CD4-positive, alpha-beta T cell treated with Interleukin-12 subunit alpha and Interleukin-12 subunit beta, for 1 hour (primary cell): ENCODE measurements around the gene DTX4.

ENCODE experiments used
- DNase-seq: peaks from one replicate; pipeline ENCODE4 v3.0.0-alpha.2; 2020

Gene DTX4

DNA sequence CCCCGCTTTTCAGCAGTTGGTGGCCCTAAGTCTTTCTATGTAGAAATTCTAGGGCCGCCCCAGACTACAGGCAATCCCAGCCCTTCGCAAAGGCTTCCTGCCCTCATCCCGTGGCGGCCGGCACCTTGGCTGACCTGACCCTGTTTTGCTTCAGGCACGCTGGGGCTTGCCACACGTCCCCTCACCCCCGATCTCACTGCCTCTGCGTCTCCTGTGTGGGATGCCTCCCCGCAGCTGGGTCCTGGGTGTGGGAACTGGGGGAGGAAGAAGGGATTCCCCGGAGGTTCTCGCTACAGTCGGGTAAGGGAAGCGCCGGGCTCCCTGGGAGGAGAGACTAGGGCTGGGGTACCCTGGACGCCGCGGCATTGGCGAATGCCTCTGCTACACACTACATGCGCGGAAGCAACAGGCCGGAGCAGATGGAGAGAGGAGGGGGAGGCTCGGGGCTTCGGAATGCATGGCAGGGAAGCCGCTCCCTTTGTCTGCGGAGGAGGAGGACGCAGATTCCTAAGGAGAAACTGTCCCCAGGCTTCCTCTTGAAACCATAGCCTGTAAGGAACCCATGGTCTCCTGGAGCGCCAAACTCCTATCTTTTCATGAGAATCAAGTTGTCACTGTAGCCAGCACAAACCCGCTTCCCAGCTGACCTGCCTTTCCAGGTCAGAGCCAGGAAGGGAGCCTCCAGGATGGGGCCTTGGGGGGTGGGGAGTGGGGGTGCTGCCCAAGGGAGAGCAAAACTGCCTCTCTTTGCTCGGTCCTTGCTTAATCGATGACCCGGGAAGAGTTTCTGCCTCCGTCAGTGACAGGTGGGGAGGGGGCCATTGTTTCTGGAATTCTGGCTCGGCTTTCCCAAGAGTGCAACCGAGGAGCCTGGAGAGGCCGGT, 1.4 kb downstream of the DTX4 start:
- no peak for DNase-seq

DNA sequence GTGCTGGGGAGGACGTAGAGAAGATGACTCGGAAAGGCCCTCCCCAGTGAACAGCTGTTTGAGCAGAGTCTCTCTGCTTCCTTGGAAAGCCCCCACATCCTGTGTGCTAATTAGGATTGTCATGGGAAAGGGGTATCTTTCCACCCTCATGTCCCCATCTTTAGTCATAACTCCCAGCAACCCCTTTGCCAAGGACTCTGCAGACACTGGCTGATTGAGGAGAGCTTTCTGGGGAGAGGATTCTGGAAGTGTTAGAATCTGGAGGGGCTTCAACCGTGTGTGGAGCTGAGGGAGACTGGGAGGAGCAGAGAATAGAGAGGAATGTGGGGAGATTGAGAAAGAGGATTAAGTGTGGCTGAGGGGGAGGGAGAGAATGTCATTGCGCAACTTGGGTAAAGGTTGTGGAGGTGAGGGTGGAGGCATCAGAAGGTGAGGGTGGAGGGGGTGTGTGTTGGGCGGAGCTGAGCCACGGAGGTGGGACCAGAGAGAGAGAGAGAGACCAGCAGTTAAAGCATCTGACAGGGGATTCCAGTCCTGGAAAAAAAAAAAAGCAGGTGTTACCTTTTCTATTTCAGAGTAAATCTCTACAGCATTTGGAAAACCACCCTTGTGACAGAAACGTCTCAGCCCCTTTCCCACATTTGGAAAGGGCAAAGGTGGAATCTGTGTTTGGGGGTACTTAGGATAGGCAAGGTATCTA, 2.2 kb downstream of the DTX4 start:
- no peak for DNase-seq

DNA sequence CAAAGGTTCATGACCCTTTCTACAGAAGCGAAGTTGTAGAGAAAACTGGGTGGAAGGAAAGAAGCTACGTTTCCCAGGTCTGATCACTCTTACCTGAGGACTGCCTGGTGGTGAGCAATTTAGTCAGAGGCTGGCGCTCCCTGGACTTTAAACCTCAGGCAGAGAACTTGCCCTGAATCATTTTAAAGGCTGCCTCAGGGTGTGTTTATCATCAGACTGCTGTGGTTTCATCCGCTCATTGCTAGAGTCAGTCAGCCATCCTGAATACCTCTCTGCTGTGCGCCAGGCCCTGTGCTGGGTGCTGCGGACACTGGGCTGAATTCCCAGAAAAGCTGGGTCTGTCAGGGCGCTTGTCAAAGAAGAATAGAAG, 2.7 kb downstream of the DTX4 start:
- no peak for DNase-seq

DNA sequence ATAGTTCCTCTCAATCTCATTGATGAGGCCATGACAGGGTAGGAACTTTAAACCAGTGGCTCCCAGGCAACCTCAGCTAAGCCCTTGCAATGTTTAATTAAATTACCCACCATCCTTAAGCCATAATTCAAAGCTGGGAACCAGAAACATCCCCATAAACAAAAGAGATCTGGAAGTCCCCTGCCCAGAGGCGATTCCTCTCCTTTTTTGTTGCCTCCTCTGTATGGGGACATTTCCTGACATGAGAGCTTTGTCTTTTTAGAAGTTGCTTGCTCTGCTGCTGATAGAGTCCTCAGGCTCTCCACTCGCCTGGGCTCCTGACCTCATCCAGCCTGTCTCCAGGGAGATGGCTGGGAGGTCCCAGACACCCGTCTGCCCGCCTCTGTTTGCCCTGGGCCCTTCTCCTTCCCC, 3.2 kb downstream of the DTX4 start:
- no peak for DNase-seq

DNA sequence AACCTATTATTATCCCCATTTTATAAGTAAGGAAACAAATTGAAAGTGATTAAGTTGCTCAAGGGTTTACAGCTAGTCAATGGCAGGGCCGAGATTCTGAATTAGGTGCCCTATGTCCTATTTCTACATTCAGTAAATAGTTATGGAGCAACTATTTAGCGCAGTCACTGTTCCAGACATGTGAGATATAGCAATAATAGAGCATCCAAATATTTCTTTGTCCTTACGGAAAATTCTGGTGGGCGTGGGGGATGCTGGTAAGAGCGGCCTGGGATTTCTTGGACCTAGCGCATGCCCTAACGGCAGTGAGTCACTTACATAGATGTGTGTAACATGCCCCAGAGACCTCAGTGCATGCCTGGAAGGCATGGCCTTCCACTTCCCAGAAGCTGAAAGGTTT, 4.4 kb downstream of the DTX4 start:
- no peak for DNase-seq

DNA sequence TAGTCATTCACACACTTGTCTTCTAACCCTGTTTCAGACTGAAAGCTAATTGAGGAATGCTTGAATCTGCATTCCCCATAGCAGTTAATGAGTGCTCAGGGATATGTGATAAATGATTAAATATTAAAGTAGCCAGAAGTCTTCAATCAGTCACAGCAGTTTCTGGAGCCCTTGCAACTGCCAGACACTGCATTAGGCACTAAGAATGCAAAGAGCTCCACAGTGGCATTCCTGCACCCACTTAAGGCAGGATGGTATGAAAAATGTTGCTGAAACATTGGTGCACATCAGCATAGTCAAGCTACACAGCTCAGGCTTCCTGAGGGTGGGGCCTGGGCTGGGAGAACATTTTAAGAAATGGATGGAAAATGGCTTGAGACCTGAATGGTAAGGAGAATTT, 6.5 kb downstream of the DTX4 start:
- DNase-seq = no peak

DNA sequence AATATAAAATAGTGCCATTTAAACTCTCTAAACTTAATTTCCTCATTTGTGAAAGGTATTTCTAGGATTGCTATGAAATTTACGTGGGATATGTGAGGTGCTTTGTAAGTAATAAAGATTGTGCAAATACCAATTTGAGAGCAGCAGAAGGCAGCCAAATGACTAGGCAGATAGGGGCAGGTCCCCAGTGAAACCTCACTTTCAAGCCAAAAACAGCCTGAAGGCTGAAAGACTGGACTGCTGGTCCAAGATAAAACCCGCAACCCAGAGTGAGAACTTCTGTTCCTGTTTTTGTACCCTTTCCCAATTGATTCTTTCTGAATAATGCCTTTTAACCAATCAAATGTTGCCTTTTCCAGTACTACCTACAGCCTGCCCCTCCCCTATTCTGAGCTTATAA, 7.2 kb downstream of the DTX4 start:
- no peak for DNase-seq

DNA sequence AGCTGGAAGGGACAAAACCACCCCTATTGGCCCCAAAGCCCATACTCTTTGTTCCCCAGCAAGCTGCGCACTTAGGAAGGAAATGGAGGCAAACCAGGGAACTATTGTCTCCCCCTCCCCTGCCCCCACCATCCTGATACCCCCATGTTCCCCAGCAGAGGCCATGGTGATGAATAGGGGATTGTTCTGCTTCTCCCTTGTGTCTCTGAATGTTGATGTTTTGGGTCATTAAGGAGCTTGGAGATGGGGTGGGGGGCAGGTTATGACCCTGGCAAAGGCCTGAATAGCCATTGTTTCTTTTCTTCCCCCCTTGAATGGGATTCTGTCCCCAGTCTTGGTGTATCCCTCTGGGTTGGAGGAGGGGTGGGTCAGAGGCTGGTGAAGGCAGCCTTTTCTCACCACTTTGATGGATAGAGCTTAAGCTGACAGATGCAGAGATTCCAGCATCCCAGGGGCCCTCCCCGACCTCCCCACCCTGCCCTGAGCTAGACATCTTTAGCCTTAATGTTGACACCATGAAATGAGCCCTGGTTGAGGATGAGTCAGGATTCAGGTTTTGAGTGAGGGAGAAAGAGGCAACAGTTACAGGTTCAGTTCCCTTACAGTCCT, 8.3 kb downstream of the DTX4 start:
- no peak for DNase-seq

DNA sequence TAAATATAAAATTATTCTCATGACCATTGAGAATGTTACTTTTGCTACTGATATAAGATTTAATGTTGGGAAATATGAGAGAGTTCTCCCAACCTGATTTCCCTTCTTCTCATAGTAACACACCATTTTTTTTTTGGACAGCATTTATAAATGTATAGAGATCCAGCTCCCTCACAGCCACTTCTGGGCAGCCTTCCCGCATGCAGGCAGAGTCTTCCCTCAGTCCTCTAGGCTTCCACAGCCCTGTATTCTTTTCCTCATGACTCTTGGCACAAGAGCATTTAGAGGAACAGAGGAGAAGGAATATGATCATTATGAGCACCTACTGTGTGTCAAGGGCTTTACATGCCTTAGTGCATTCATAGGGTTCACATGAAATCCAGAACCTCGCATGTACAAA, 9.0 kb downstream of the DTX4 start:
- no peak for DNase-seq

DNA sequence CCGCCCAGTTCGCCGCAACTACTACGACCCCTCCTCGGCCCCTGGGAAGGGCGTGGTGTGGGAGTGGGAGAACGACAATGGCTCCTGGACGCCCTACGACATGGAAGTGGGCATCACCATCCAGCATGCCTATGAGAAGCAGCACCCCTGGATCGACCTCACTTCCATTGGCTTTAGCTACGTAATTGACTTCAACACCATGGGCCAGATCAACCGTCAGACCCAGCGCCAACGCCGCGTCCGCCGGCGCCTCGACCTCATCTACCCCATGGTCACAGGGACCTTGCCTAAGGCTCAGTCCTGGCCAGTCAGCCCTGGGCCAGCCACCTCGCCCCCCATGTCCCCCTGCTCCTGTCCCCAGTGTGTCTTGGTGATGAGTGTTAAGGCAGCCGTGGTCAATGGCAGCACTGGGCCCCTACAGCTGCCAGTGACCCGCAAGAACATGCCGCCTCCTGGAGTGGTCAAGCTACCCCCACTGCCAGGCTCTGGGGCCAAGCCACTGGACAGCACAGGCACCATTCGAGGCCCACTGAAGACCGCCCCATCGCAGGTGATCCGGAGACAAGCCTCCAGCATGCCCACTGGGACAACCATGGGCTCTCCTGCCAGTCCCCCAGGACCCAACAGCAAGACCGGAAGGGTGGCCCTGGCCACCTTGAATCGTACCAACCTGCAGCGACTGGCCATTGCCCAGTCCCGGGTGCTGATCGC, 10.0 kb downstream of the DTX4 start:
- no peak for DNase-seq

DNA sequence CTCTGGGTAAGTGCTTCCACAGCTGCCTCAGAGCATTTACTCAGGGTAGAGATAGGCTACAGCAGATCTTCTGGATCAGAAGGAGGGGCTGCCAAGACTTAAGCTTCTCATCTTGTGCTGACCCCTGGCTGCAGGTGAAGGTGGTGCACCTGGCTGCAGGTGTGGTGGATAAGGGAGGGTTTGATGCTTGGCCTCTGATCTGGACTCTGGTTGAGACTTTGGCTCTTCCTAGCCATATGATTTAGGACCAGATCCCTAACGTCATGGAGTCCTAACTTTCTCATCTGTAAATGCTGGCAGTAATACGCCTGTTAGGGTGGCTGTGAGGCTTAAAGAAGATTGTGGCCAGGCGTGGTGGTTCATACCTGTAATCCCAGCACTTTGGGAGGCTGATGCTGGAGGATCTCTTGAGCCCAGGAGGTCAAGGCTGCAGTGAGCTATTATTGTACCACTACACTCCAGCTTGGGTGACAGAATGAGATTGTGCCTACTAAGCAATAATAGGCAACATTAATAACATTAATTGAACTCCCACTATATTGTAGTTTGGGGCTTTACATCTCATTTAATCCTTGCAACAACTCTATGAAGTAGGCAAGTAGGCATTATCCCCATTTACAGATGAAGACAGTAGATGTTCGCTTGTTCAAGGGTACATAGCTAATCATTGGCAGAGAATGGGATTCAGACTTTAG, 10.7 kb downstream of the DTX4 start:
- peak; percentile 25 for DNase-seq

DNA sequence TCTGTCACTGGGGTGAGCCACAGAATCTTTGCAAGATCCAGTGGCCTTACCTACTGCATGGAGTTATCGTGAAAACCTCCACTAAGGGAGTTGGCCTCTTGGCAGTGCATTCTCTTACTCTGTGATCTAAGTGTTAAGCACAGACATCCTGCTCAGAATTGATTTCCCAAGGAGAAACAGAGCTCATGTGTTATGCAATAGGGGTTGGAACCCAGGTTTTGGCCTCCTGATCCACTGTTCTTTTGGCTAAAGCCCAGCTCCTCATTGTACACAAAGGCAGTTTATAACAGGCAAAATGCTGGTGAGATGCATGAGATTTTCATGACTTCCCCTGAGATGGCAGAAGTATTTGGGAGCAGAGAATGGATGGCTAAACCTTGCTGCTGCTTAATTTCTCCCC, 11.8 kb downstream of the DTX4 start:
- DNase-seq = no peak

DNA sequence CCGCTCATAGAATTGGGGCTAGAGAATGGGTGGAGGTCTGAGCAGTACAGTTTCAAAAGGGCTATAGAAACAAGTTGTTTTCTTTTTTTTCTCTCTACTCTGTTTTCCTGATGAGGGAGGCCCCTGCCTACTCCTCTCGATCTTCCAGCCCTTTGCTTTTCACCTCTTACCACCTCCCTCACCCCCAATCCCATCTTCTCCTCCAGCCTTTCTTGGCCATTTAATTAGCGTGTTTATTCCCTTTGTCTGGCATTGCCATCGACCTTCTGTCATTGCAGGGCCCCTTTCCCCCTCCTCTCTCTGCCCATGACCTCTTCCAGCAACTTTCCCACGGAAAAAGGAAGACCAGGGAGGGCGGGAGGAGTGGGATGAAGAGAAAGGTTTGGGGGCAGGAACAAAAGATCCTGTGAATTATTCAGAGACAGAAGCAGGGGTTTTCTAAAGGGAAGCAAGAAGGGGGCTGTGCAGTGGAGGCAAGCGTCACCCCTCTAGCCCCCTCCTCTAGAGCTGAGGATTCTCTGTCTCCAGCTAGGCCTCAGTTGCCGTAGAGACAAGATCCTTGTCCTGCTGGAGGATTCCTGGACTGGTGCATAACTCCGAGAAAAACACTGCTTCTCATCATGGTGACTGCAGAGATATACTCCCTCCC, 12.9 kb downstream of the DTX4 start:
- DNase-seq = no peak

DNA sequence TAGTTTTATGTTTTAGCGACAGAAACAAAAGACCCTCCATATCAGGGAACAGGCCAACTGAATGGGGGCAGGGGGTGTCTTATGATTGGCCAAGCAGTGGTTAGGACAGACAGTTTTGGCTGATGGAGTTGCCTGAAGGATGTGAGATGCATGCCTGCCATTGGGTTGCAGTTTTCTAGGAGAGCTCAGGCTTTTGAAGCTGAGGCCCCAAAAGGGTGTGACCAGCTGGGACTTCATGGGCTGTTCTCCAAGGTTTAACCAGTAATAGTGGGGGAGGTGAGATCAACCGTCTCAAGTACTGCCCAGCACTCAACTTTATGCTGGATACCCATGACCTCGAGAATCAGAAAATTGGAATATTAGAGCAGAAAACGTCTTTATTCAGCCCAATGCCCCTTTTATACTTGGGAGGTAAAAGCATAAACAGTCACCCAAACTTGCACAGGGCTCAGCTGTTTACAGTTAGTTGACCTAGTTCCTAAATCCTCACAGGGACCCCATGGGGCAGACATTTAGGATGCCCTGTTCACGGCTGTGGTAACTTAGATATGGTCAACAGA, 13.5 kb downstream of the DTX4 start:
- DNase-seq = no peak

DNA sequence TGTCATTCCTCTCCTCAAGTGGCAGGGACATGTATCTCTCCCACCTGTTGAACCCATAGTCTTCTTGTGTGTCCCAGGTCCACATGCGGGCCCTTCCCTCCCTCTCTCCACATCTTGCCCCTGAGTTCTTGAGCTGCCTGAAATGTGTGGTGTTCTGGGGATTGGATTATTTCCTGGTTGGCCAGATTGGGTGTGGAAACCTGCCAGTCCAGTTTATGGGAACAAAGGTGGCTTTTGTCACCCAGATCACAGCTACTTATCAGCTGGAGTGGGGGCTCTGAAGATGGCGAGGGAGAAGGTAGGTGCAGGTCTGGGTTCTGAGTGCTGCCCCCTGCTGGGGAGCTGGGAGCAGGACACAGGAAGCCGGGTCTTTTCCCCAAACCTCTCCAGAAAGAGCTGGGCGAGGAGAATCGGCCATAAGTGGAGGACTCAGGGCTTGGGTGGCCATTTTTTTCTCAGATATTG, 14.2 kb downstream of the DTX4 start:
- peak; percentile 58 for DNase-seq

DNA sequence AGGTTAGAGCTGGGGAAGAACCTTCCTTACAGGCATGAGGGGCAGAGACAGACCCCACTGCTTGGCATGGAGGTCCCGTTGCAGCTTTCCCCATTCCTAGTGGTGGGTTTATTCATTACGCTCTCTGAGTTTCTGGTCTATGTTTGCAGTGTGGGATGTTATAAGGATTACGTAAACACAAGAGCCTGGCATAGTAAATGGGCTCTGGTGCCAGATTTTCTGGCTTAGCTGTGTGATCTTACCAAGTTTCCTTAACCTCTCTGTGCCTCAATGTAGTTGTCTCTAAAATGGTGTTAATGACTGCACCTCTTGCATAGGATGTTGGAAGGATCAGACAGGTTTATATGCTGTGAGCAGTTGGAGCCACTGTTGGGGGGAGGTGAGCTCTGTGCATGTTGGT, 15.1 kb downstream of the DTX4 start:
- no peak for DNase-seq

DNA sequence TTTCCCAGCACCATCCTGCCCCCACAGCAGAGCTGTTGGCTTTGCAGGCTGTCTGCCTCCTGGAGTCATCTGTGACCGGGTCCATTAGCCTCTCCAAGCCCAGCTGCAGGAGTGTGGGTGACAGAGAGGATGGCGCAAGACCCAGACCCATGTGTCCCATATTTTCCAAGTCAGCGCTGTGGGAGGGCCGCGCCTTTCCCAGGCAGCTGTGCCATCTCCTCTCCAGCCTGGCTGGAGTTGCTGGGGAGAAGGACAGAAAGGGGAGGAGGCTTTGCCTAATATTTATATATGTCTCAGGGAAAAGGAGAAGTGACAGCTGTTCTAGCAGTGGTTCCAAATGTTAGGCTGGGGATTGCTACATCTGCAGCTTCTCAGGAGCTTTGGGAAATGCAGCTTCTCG, 15.7 kb downstream of the DTX4 start:
- no peak for DNase-seq

DNA sequence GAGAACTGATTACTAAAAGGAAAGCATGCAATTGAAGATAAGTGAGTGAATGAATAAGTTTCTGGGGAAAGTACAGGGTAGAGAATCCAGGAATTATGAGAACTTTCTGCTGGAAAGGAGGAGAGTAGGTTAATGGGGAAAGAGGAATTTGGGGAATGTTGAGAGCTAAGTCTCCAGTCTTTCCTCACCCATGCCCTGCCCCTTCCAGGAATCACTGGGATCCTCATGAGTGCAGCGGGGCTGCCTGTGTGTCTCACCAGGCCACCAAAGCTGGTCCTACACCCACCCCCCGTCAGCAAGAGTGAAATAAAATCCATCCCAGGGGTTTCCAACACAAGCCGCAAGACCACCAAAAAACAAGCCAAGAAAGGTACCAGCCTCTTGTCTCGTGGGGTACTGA, 17.0 kb downstream of the DTX4 start:
- DNase-seq = no peak

DNA sequence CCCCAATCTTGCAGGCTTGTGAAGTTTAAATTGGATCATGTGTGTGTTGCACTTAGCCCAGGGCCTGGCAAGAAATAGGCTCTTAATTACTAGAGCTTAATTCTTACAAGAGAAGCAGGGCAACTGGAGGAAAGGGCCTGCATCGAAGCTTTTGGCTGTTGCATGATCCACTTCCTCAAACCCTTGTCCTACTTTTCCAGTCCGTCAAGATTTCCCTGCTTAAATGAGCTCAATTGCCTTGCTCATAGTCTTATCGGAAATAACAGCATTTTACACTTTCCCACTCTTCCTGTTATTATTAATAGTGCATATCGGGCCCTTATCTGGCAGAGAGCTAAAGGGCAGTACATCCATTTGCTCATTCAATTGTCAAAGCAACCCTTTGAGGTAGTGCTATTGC, 18.1 kb downstream of the DTX4 start:
- no peak for DNase-seq

DNA sequence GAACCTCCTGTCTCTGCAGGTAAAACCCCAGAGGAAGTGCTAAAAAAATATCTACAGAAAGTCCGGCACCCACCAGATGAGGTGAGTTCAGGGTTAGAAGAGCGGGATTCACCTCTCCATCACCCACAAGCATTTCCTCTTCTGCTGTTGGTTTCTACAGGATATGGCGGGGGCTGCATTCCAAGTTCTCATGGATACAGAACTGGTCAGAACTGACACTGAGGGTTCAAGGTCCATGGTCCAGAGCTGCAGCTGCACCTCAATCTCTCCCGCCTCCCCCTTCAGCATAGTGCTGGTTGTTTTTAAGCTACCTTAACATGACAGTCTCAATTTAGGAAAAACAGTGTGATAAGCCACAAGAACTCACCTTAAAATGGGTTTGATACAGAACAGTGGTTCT, 19.2 kb downstream of the DTX4 start:
- no peak for DNase-seq

DNA sequence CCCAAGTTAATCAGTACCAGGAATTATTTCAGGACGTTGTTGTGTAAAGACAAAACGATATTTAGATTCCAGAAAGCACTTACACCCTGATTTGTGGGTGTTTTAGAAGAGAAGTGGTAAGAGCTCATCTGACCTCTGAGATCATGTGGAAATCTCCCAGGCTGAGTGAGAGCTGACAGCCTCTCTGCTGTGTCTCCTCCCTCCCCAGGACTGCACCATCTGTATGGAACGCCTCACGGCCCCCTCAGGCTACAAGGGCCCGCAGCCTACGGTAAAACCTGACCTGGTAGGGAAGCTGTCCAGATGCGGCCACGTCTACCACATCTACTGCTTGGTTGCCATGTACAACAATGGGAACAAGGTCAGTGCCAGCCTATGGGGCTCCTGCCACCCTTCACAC, 20.0 kb downstream of the DTX4 start:
- DNase-seq = no peak

DNA sequence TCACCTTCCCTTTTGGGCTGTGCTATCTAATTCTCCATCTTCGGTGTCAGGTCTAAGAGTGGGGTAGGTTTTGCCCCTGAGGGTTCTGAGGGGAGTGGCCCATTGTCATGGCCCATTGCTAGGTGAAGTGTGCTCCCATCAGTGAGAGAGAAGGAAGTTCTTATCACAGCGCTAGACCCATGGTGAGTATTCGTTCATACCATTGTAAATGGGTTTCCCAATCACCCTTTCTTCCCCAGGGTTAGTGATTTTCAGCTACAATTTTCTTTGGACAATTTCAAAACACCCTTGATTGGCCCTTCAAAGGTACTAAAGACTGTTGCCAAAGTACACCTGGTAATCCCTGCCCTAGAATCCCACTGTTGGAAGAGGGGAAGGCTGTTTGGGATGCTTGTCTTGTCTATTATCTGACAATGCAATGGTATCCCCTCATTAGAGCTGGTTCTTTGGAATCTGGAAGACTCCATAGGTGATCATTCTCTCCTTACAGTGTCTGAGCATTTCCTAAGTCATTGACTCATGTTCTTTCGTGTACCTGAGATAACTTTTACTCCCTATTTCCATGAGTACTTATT, 20.6 kb downstream of the DTX4 start:
- no peak for DNase-seq
